Adipose tissue (tissue), 3 donors: ENCODE data around the gene SLC11A1. TPM values are rescaled to one million over a fixed set of nuclear protein-coding genes. Genes with fewer than 3 reads are reported as not detected.

Experiments
- polyA plus RNA-seq, 3 donors: library from polyadenylated mRNA; stranded (reverse); fragments of 200-250 nt; gene quantifications; one replicate each; pipeline ENCODE4 v1.2.3, GENCODE V29; 2013
- donor health status: healthy with polysubstance abuse.
- donor health status: Bipolar disorder and iron deficiency.
- donor health status: healthy.

The SLC11A1 gene
- polyA plus RNA-seq, 3 donors, result 5.6 to 59.0 (median 7.0) TPM

Other genes starting within 250 kb of the SLC11A1 start
- 1 to 10 TPM in 2 of 3 donors, under 1 TPM in 1; 0.09 to 7.9 (median 6.6) TPM for gene CXCR1, start 215.3 kb upstream of the SLC11A1 start, polyA plus RNA-seq
- 100 to 1,000 TPM in 2 of 3 donors, 10 to 100 TPM in 1; 65.3 to 309 (median 256) TPM for gene ARPC2, start 165.1 kb upstream of the SLC11A1 start, polyA plus RNA-seq
- 10 to 100 TPM in 2 of 3 donors, 1 to 10 TPM in 1; 1.9 to 75.3 (median 29.4) TPM for gene GPBAR1, start 121.3 kb upstream of the SLC11A1 start, polyA plus RNA-seq
- gene AAMP, start 112.1 kb upstream of the SLC11A1 start, polyA plus RNA-seq, result 100 to 1,000 TPM in 2 of 3 donors, 10 to 100 TPM in 1; 64.6 to 142 (median 105) TPM
- 100 to 1,000 TPM in 1 of 3 donors, 10 to 100 TPM in 2; 45.0 to 113 (median 80.3) TPM for gene PNKD, start 111.8 kb upstream of the SLC11A1 start, polyA plus RNA-seq
- 100 to 1,000 TPM; 127 to 507 (median 227) TPM for gene TMBIM1, start 89.8 kb upstream of the SLC11A1 start, polyA plus RNA-seq
- gene CATIP, start 25.4 kb upstream of the SLC11A1 start, polyA plus RNA-seq, result under 1 TPM in 2 of 3 donors, not detected in 1; 0.10 to 0.67 TPM
- gene CTDSP1, start 17.6 kb downstream of the SLC11A1 start, polyA plus RNA-seq, result 100 to 1,000 TPM in 2 of 3 donors, 10 to 100 TPM in 1; 72.0 to 134 (median 132) TPM
- gene VIL1, start 36.9 kb downstream of the SLC11A1 start, polyA plus RNA-seq, result 1 to 10 TPM in 1 of 3 donors, under 1 TPM in 1, not detected in 1; 0.15 to 9.2 TPM
- gene USP37, start 186.1 kb downstream of the SLC11A1 start, polyA plus RNA-seq, result 1 to 10 TPM; 1.3 to 2.4 (median 2.2) TPM
- gene CNOT9, start 186.6 kb downstream of the SLC11A1 start, polyA plus RNA-seq, result 10 to 100 TPM in 2 of 3 donors, 1 to 10 TPM in 1; 9.1 to 19.8 (median 12.9) TPM
- gene PLCD4, start 225.6 kb downstream of the SLC11A1 start, polyA plus RNA-seq, result under 1 TPM; 0.21 to 0.68 (median 0.56) TPM